Stimulated activated CD4-positive, alpha-beta T cell treated with anti-CD3 and anti-CD28 coated beads, Interleukin-1b, Interleukin-23, amount 100 ng/mL, for 4 hours (primary cell): Measurements from ENCODE around the gene ANO2.

Experiments used
- DNase-seq, 2 donors: peaks; one replicate each; pipeline ENCODE4 v3.0.0-alpha.2; 2020; ENCODE audit warnings: low read depth in 2 of 2

The ANO2 gene

GRCh38 chr12:5916785-5917290, 28.2 kb downstream of the ANO2 start:
- no peak for DNase-seq

GRCh38 chr12:5915511-5915910, 29.5 kb downstream of the ANO2 start:
- no peak for DNase-seq

GRCh38 chr12:5914387-5915149, 30.5 kb downstream of the ANO2 start:
- no peak for DNase-seq

- DNase-seq, result no peak
These were observed 31.7 kb downstream of the ANO2 start for GRCh38 chr12:5913387-5913786.

GRCh38 chr12:5912437-5913334, 32.4 kb downstream of the ANO2 start:
- DNase-seq, result no peak

GRCh38 chr12:5912011-5912410, 33.0 kb downstream of the ANO2 start:
- DNase-seq, result no peak

GRCh38 chr12:5910790-5911548, 34.1 kb downstream of the ANO2 start:
- no peak for DNase-seq

- DNase-seq, result no peak
These were observed 35.5 kb downstream of the ANO2 start for GRCh38 chr12:5909560-5909959.

- DNase-seq, result no peak
These were observed 36.8 kb downstream of the ANO2 start for GRCh38 chr12:5908251-5908650.

GRCh38 chr12:5907807-5908206, 37.3 kb downstream of the ANO2 start:
- no peak for DNase-seq

GRCh38 chr12:5905757-5906156, 39.3 kb downstream of the ANO2 start:
- DNase-seq, result no peak

- no peak for DNase-seq
These were observed 40.1 kb downstream of the ANO2 start for GRCh38 chr12:5904969-5905368.

GRCh38 chr12:5904441-5904840, 40.6 kb downstream of the ANO2 start:
- DNase-seq, result no peak

GRCh38 chr12:5902736-5903135, 42.3 kb downstream of the ANO2 start:
- DNase-seq, result no peak

GRCh38 chr12:5901416-5901815, 43.6 kb downstream of the ANO2 start:
- DNase-seq, result no peak

GRCh38 chr12:5900533-5901205, 44.4 kb downstream of the ANO2 start:
- DNase-seq, result no peak

- DNase-seq, result no peak
These were observed 45.0 kb downstream of the ANO2 start for GRCh38 chr12:5900076-5900475.

GRCh38 chr12:5899675-5900074, 45.4 kb downstream of the ANO2 start:
- DNase-seq, result no peak

- no peak for DNase-seq
These were observed 46.2 kb downstream of the ANO2 start for GRCh38 chr12:5898874-5899273.

- no peak for DNase-seq
These were observed 55.5 kb downstream of the ANO2 start for GRCh38 chr12:5889381-5890047.

GRCh38 chr12:5888816-5889315, 56.2 kb downstream of the ANO2 start:
- no peak for DNase-seq
